HepG2 (cell line): ENCODE data around the gene WIPF2. TPM values are rescaled to one million over a fixed set of nuclear protein-coding genes. Genes with fewer than 3 reads are reported as not detected.

ENCODE experiments used
- CHD2 ChIP-seq: IDR thresholded peaks from 2 replicates; pipeline ENCODE4 v1.6.1; 2011; ENCODE audit warnings: low read depth, low read length, improper control_type of control experiment
- MAFF ChIP-seq: IDR thresholded peaks from 2 replicates; pipeline ENCODE4 v1.6.1; 2011; ENCODE audit warnings: low read depth, low read length, improper control_type of control experiment
- NCOR1 ChIP-seq: fragments of 200-600 bp; sonication (generic); IDR thresholded peaks from 2 replicates; pipeline ENCODE4 v1.7.0; 2017; ENCODE audit warnings: antibody characterized with exemption, low read length, borderline replicate concordance
- NPAS2 ChIP-seq: sonication (generic); formaldehyde crosslinking; IDR thresholded peaks from 2 replicates; pipeline ENCODE4 v1.8.0; 2022; ENCODE audit warnings: mild to moderate bottlenecking, missing genetic modification reagents, borderline replicate concordance
- PAWR ChIP-seq: sonication (generic); formaldehyde crosslinking; IDR thresholded peaks from 2 replicates; pipeline ENCODE4 v1.4.0; 2020; ENCODE audit warnings: missing genetic modification reagents, mild to moderate bottlenecking, borderline replicate concordance
- TP53 ChIP-seq: sonication (generic); formaldehyde crosslinking; conservative IDR thresholded peaks from 2 replicates; pipeline ENCODE4 v1.4.0; 2020; ENCODE audit warnings: missing genetic modification reagents
- XBP1 ChIP-seq: sonication (generic); formaldehyde crosslinking; IDR thresholded peaks from 2 replicates; pipeline ENCODE4 v1.5.0; 2020; ENCODE audit warnings: missing genetic modification reagents
- ZBTB38 ChIP-seq: sonication (generic); formaldehyde crosslinking; IDR thresholded peaks from 2 replicates; pipeline ENCODE4 v1.5.1; 2020; ENCODE audit warnings: mild to moderate bottlenecking, missing genetic modification reagents
- ZMYM2 ChIP-seq: sonication (generic); formaldehyde crosslinking; IDR thresholded peaks from 2 replicates; pipeline ENCODE4 v1.8.0; 2022; ENCODE audit warnings: mild to moderate bottlenecking, missing genetic modification reagents
- ZNF160 ChIP-seq: sonication (generic); formaldehyde crosslinking; IDR thresholded peaks from 2 replicates; pipeline ENCODE4 v1.8.0; 2022; ENCODE audit warnings: mild to moderate bottlenecking, inconsistent platforms, missing genetic modification reagents
- ZNF557 ChIP-seq: sonication (generic); formaldehyde crosslinking; IDR thresholded peaks from 2 replicates; pipeline ENCODE4 v1.4.0; 2020; ENCODE audit warnings: missing genetic modification reagents
- ZNF670 ChIP-seq: sonication (generic); formaldehyde crosslinking; IDR thresholded peaks from 2 replicates; pipeline ENCODE4 v1.8.0; 2022; ENCODE audit warnings: mild to moderate bottlenecking, missing genetic modification reagents, borderline replicate concordance
- polyA plus RNA-seq, 8 experiments: library from polyadenylated mRNA; depleted of rRNA in 3 of 8; stranded (reverse) in 7 of 8; unstranded in 1 of 8; fragments of >200 nt; fragmentation: Illumina TruSeq in 4 of 8; extraction: Trizol in 4 of 8; gene quantifications; 2 replicates each; pipeline versions ENCODE4 v1.2.1 to v1.2.3, GENCODE V29; 2011 to 2016; ENCODE audit warnings: low read depth in 4 of 8, missing spikeins in 1 of 8, mixed read lengths in 1 of 8; ENCODE audit not compliant: insufficient read depth in 1 of 8
- total RNA-seq, 5 experiments: library from RNA; depleted of rRNA; stranded (reverse); fragments of >200 nt; fragmentation: Illumina TruSeq; extraction: Trizol; gene quantifications; 2 replicates each; pipeline ENCODE4 v1.2.3, GENCODE V29; 2016; ENCODE audit warnings: low read depth in 1 of 5
- TF ChIP-seq, protein P1 (sequence below): IDR thresholded peaks from 2 replicates; pipeline ENCODE4 v1.6.1; 2016; ENCODE audit warnings: missing compliant biosample characterization, missing genetic modification reagents, borderline replicate concordance
- TF ChIP-seq, protein P2 (sequence below): sonication (generic); formaldehyde crosslinking; IDR thresholded peaks from 2 replicates; pipeline ENCODE4 v1.4.0; 2020; ENCODE audit warnings: missing genetic modification reagents
- TF ChIP-seq, protein P3 (sequence below): sonication (generic); formaldehyde crosslinking; IDR thresholded peaks from 2 replicates; pipeline ENCODE4 v1.5.0; 2020; ENCODE audit warnings: mild to moderate bottlenecking, missing genetic modification reagents, borderline replicate concordance
- TF ChIP-seq, protein P4 (sequence below): sonication (generic); formaldehyde crosslinking; IDR thresholded peaks from 2 replicates; pipeline ENCODE4 v1.5.1; 2020; ENCODE audit warnings: missing genetic modification reagents, mild to moderate bottlenecking, borderline replicate concordance
- TF ChIP-seq, protein P5 (sequence below): sonication (generic); formaldehyde crosslinking; IDR thresholded peaks from 2 replicates; pipeline ENCODE4 v1.8.1; 2023; ENCODE audit warnings: mild to moderate bottlenecking, missing genetic modification reagents

Gene WIPF2
- total and polyA plus RNA-seq, 2 of the 13 experiments (the other 11 are each of a cell fraction or from before 2014, with no cell fraction given): 7.2 to 10.8 TPM

DNA sequence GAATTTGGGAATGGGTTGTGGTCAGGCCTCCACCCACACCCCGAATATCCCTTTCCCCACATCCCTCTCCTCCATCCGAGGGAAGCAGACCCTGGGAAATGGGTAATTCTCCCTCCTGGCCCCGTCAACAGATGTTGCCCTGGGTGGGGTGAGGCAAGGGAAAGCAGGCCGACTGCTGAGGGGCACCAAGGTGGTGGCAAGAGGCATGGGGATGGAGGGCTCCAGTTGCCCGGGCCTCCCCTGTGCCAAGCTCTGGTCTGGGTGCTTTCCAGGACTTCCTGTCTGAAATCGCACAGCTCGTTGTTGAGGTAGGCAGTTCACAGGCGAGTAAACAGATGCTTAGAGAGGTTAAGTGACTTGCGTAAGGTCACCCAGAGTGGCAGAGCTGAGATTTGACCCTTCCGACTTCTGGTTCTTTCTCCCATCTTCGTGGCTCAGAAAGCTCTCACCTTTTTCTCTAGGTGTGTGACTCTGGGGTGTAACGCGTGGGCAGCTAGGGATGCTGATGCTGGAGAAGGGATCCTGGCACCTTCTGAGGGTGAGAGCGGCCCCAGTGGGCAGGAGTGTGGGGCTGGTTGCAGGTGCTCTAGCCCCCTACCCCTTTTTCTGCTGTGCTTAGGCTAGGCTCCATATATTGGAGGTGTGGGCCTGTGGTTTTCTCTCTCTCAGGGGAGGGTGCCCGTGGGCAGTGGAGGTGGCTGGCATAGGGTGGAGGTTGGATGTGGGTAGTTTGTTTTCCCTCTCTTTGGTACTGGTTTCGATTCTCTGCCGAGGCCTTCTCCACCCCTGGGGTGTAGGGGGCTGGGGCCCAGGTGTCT, 107.1 kb downstream of the WIPF2 start (continued):
- TF ChIP-seq NPAS2 (CRISPR knock-in tag): no peak
- TF ChIP-seq NCOR1: peak; percentile 1; the same call in 1 of the 2 replicates
- TF ChIP-seq, protein P1, sequence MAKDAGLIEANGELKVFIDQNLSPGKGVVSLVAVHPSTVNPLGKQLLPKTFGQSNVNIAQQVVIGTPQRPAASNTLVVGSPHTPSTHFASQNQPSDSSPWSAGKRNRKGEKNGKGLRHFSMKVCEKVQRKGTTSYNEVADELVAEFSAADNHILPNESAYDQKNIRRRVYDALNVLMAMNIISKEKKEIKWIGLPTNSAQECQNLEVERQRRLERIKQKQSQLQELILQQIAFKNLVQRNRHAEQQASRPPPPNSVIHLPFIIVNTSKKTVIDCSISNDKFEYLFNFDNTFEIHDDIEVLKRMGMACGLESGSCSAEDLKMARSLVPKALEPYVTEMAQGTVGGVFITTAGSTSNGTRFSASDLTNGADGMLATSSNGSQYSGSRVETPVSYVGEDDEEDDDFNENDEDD (CRISPR knock-in tag): no peak
- TF ChIP-seq ZNF160 (CRISPR knock-in tag): no peak
- TF ChIP-seq ZNF670 (CRISPR knock-in tag): no peak
- TF ChIP-seq ZBTB38 (CRISPR knock-in tag): no peak
- TF ChIP-seq TP53 (CRISPR knock-in tag): no peak
- no peak for TF ChIP-seq PAWR (CRISPR knock-in tag)
- TF ChIP-seq ZNF557: no peak
- TF ChIP-seq ZMYM2: no peak
- no peak for TF ChIP-seq CHD2
- no peak for TF ChIP-seq MAFF
- TF ChIP-seq, protein P2, sequence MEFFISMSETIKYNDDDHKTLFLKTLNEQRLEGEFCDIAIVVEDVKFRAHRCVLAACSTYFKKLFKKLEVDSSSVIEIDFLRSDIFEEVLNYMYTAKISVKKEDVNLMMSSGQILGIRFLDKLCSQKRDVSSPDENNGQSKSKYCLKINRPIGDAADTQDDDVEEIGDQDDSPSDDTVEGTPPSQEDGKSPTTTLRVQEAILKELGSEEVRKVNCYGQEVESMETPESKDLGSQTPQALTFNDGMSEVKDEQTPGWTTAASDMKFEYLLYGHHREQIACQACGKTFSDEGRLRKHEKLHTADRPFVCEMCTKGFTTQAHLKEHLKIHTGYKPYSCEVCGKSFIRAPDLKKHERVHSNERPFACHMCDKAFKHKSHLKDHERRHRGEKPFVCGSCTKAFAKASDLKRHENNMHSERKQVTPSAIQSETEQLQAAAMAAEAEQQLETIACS: no peak
- TF ChIP-seq, protein P3, sequence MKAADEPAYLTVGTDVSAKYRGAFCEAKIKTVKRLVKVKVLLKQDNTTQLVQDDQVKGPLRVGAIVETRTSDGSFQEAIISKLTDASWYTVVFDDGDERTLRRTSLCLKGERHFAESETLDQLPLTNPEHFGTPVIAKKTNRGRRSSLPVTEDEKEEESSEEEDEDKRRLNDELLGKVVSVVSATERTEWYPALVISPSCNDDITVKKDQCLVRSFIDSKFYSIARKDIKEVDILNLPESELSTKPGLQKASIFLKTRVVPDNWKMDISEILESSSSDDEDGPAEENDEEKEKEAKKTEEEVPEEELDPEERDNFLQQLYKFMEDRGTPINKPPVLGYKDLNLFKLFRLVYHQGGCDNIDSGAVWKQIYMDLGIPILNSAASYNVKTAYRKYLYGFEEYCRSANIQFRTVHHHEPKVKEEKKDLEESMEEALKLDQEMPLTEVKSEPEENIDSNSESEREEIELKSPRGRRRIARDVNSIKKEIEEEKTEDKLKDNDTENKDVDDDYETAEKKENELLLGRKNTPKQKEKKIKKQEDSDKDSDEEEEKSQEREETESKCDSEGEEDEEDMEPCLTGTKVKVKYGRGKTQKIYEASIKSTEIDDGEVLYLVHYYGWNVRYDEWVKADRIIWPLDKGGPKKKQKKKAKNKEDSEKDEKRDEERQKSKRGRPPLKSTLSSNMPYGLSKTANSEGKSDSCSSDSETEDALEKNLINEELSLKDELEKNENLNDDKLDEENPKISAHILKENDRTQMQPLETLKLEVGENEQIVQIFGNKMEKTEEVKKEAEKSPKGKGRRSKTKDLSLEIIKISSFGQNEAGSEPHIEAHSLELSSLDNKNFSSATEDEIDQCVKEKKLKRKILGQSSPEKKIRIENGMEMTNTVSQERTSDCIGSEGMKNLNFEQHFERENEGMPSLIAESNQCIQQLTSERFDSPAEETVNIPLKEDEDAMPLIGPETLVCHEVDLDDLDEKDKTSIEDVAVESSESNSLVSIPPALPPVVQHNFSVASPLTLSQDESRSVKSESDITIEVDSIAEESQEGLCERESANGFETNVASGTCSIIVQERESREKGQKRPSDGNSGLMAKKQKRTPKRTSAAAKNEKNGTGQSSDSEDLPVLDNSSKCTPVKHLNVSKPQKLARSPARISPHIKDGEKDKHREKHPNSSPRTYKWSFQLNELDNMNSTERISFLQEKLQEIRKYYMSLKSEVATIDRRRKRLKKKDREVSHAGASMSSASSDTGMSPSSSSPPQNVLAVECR (CRISPR knock-in tag): no peak
- TF ChIP-seq, protein P4, sequence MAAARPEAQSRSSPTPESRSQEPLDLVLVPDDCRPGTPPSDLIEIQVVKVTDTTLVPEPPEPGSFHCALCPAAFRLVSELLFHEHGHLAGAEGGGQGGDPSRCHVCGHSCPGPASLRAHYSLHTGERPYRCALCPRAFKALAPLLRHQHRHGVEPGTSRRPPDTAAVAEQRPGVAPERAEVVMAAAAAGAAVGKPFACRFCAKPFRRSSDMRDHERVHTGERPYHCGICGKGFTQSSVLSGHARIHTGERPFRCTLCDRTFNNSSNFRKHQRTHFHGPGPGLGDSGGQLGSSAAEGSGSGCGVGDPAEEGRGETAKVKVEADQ (CRISPR knock-in tag): no peak
- TF ChIP-seq, protein P5, sequence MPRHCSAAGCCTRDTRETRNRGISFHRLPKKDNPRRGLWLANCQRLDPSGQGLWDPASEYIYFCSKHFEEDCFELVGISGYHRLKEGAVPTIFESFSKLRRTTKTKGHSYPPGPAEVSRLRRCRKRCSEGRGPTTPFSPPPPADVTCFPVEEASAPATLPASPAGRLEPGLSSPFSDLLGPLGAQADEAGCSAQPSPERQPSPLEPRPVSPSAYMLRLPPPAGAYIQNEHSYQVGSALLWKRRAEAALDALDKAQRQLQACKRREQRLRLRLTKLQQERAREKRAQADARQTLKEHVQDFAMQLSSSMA (CRISPR knock-in tag): no peak
- no peak for TF ChIP-seq XBP1
